ENCODE data around the gene APP.

The APP gene

DNA sequence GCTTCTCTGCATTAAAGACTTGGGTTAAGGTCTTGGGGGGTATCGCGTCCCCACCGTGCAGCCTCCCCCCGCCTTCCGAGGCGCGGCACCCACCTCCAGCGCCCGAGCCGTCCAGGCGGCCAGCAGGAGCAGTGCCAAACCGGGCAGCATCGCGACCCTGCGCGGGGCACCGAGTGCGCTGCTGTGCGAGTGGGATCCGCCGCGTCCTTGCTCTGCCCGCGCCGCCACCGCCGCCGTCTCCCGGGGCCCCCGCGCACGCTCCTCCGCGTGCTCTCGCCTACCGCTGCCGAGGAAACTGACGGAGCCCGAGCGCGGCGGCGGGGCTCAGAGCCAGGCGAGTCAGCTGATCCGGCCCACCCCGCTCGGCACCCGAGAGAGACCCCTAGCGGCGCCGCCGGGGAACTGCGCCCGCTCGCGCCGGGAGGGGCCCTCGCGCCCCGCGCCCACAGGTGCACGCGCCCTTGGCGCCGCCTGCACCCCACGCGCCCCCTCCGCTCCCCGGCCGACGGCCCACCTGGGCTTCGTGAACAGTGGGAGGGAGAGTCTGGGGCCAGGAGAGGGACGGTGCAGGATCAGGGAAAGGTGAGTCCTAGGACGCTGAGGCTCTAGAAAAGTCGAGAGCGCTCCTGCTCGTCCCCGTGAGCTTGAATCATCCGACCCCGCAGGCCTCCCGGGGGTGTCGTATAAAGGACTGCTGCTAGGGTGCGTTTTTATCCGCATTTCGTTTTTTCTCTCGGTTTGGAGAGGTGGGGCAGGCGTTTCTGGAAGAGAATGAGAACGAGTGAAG, at the start of gene APP:
Gene APP (minus strand): TSS at position 300 of the 787 bp plus-strand sequence. CDS start 150 bp downstream, at position 150.
- no peaks in the 10 kb centered on the region for H3K36me3 ChIP-seq (ENCODE audit: insufficient read depth, low read length)
- peaks cover 23% of the 10 kb centered on the region for H3K4me1 ChIP-seq (ENCODE audit: control insufficient read depth, insufficient read depth, low read length, unreplicated experiment)
- H3K4me3 ChIP-seq (ENCODE audit: low read depth, low read length), result peak within 1 kb of the TSS; percentile 100
- peak within 1 kb of the TSS; percentile 77 for H2AFZ ChIP-seq (ENCODE audit: low read length, unreplicated experiment)
- H3K79me2 ChIP-seq (ENCODE audit: control insufficient read depth, insufficient read depth, low read length, unreplicated experiment), result peaks cover 49% of the 10 kb centered on the region
- peak within 1 kb of the TSS; percentile 58 for H3K27ac ChIP-seq (ENCODE audit: low read depth, low read length)
- no peaks in the 10 kb centered on the region; the same call in 1 of the 2 replicates for H3K27me3 ChIP-seq (ENCODE audit: insufficient read depth, low read length)

DNA sequence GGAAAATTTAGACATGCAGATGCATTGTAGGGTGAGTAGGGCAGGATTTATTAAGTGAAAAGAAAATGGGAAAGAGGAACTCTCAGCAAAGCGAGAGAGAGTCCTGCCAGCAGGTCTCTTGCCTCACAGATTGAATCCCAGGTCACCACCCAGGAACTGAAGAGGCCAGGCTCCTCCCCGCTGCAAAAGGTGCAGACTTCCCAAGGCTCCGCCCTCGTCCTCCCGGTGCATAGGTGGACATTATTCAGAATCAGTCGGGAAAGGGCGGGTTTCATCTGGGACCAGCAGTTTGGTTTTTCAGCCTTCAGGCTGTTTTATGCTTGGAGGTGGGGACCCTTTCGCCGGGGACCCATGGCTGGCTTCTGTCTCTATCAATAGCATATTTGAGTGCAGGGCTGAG, 41.6 kb upstream of the APP start:
- no peak overlapping the region for H3K27ac ChIP-seq (ENCODE audit: low read depth, low read length)
- peaks cover 24% of the 10 kb centered on the region for H3K27me3 ChIP-seq (ENCODE audit: insufficient read depth, low read length)
- H3K79me2 ChIP-seq (ENCODE audit: control insufficient read depth, insufficient read depth, low read length, unreplicated experiment), result no peaks in the 10 kb centered on the region
- H3K4me1 ChIP-seq (ENCODE audit: control insufficient read depth, insufficient read depth, low read length, unreplicated experiment), result no peaks in the 10 kb centered on the region
- no peaks in the 10 kb centered on the region for H3K36me3 ChIP-seq (ENCODE audit: insufficient read depth, low read length)
- H2AFZ ChIP-seq (ENCODE audit: low read length, unreplicated experiment), result no peak overlapping the region
- H3K4me3 ChIP-seq (ENCODE audit: low read depth, low read length), result no peak overlapping the region

DNA sequence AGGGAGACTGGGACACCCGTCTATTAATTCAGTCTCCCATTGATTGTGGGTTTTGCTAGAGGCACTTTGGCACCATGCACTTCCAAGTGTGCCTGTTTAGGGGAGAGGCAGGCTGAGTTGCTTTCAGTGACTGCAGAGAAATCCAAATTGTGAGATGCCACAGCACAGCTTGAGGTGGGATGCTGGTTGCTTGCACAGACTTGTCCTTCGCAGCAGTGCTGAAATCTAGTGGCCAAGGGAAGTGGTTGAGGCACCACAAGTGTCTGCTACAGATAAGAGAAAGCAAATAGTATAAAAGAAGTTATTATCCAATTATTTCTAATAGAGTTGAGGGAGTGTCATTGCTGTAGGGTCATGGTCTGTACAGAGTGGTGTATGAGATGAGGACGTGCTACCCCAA, 40.0 kb upstream of the APP start:
- no peak overlapping the region for H3K27ac ChIP-seq (ENCODE audit: low read depth, low read length)
- H3K4me1 ChIP-seq (ENCODE audit: control insufficient read depth, insufficient read depth, low read length, unreplicated experiment), result no peaks in the 10 kb centered on the region
- no peaks in the 10 kb centered on the region for H3K36me3 ChIP-seq (ENCODE audit: insufficient read depth, low read length)
- peaks cover 31% of the 10 kb centered on the region for H3K27me3 ChIP-seq (ENCODE audit: insufficient read depth, low read length)
- no peaks in the 10 kb centered on the region for H3K79me2 ChIP-seq (ENCODE audit: control insufficient read depth, insufficient read depth, low read length, unreplicated experiment)
- H3K4me3 ChIP-seq (ENCODE audit: low read depth, low read length), result no peak overlapping the region
- H2AFZ ChIP-seq (ENCODE audit: low read length, unreplicated experiment), result no peak overlapping the region

DNA sequence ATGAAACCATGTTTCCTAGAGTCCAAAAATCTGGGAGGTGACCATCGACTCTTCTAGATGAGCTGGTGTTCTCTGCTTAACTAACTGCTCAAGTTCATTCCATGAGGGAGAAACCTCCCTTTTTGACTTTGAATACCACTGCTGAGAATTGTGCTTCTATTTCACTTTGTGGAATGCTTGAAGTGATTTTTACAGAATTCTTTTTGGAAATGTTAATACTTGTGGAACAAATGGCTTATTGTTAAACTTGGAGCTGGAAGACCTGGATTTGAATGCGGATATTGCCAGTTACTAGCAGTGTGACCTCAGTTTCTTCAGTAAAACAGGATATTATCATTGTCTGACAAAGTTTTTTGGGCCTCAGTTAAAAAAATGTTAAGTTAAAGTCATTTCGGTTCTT, 36.5 kb upstream of the APP start:
- no peak overlapping the region for H2AFZ ChIP-seq (ENCODE audit: low read length, unreplicated experiment)
- H3K79me2 ChIP-seq (ENCODE audit: control insufficient read depth, insufficient read depth, low read length, unreplicated experiment), result no peaks in the 10 kb centered on the region

DNA sequence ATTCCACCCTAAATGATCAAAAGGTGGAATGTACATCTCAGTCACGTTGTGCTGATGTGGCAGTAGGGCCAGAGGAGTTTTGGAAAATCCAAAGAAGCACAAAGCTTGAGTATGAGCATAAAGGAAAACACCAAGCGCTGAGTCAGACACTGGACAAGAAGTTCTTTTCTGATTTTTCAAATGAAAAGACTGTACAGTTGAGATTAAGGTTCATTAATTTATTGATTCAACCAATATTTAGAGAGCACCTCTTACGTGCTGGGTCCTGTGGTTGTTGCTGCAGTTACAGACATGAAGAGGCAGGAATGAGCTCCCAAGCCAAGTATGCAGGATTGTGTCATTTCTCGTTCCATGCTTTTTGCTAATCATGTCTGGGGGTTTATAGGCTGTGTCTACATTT, 28.9 kb upstream of the APP start:
- H3K36me3 ChIP-seq (ENCODE audit: insufficient read depth, low read length), result no peaks in the 10 kb centered on the region
- no peak overlapping the region for H3K27ac ChIP-seq (ENCODE audit: low read depth, low read length)
- H2AFZ ChIP-seq (ENCODE audit: low read length, unreplicated experiment), result no peak overlapping the region
- H3K4me3 ChIP-seq (ENCODE audit: low read depth, low read length), result no peak overlapping the region
- H3K4me1 ChIP-seq (ENCODE audit: control insufficient read depth, insufficient read depth, low read length, unreplicated experiment), result no peaks in the 10 kb centered on the region
- H3K27me3 ChIP-seq (ENCODE audit: insufficient read depth, low read length), result no peaks in the 10 kb centered on the region; the same call in 1 of the 2 replicates
- no peaks in the 10 kb centered on the region for H3K79me2 ChIP-seq (ENCODE audit: control insufficient read depth, insufficient read depth, low read length, unreplicated experiment)

More for the DNA sequence above, 36.5 kb upstream of the APP start:
- Histone ChIP-seq H3K27me3 (ENCODE audit: insufficient read depth, low read length) (peaks cover 21% of the 10 kb centered on the region), H3K27ac (ENCODE audit: low read depth, low read length) (no peak overlapping the region), H3K4me3 (ENCODE audit: low read depth, low read length) (no peak overlapping the region), H3K36me3 (ENCODE audit: insufficient read depth, low read length) (no peaks in the 10 kb centered on the region), H3K4me1 (ENCODE audit: control insufficient read depth, insufficient read depth, low read length, unreplicated experiment) (no peaks in the 10 kb centered on the region)

DNA sequence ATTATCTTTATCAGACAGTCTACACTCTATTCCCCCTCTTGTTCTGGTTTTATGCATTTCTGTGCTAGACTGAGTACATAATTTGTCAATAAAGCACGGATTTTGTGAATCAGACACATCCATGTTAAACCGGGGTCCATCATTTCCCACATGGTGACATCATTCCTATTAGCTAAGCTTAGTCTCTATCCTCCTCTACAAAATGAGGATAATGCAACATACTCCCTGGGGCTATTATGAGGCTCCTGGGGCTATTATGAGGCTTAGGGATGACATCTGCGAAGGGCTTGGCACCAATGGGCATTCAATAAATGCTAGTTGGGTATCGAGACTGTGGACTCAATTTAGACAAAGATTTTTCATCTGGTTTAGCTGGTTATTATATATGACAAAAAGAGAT, 25.1 kb upstream of the APP start:
- no peak overlapping the region for H2AFZ ChIP-seq (ENCODE audit: low read length, unreplicated experiment)
- no peaks in the 10 kb centered on the region for H3K4me1 ChIP-seq (ENCODE audit: control insufficient read depth, insufficient read depth, low read length, unreplicated experiment)
- H3K27ac ChIP-seq (ENCODE audit: low read depth, low read length), result no peak overlapping the region
- no peaks in the 10 kb centered on the region for H3K27me3 ChIP-seq (ENCODE audit: insufficient read depth, low read length)
- no peaks in the 10 kb centered on the region for H3K36me3 ChIP-seq (ENCODE audit: insufficient read depth, low read length)
- H3K4me3 ChIP-seq (ENCODE audit: low read depth, low read length), result no peak overlapping the region
- no peaks in the 10 kb centered on the region for H3K79me2 ChIP-seq (ENCODE audit: control insufficient read depth, insufficient read depth, low read length, unreplicated experiment)

DNA sequence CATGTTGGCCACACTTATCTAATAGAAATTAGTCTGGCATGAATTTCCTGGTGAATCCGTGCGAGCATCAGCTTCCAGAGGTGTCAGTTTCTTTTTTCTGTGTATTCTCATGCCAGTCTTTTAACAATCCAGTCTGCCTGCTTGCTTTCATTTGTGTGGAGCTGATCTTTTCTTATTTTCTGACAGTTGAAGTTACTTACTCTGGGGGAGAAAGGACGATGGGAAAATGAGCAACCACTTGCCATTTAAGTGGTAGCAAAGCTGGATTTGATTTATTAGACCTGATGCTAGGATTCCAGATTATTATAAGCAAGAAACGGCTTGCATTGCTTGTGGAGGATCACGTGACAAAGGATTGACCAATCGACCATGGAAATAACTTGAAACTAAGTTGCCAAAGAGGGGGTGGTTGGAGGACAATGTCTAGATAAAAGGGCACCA, 24.3 kb upstream of the APP start:
- Histone ChIP-seq H3K36me3 (ENCODE audit: insufficient read depth, low read length) (no peaks in the 10 kb centered on the region), H3K4me1 (ENCODE audit: control insufficient read depth, insufficient read depth, low read length, unreplicated experiment) (no peaks in the 10 kb centered on the region), H3K27ac (ENCODE audit: low read depth, low read length) (no peak overlapping the region), H2AFZ (ENCODE audit: low read length, unreplicated experiment) (no peak overlapping the region), H3K27me3 (ENCODE audit: insufficient read depth, low read length) (0 out of 2 replicates have a peak, but pooled peaks cover 3% of the 10 kb centered on the region), H3K4me3 (ENCODE audit: low read depth, low read length) (peak overlapping the region; percentile 19; the same call in 1 of the 2 replicates), H3K79me2 (ENCODE audit: control insufficient read depth, insufficient read depth, low read length, unreplicated experiment) (no peaks in the 10 kb centered on the region)

DNA sequence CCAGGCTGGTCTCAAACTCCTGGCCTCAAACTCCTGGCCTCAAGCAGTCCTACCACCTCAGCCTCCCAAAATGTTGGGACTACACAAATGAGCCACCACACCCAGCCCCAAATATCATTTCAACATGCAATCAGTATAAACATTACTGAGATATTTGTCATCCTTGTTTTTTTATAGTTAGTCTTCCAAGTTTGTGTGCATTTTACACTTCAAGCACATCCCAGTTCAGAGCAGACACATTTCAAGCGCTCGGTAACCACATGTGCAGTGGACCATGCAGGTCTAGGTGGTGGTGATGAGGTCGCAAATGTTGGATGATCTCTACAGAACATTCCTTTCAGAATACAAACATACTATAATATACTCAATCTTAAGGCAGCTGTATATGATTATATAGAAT, 23.8 kb upstream of the APP start:
- Histone ChIP-seq H3K36me3 (ENCODE audit: insufficient read depth, low read length) (no peaks in the 10 kb centered on the region), H3K27me3 (ENCODE audit: insufficient read depth, low read length) (peaks cover 5% of the 10 kb centered on the region; the same call in 1 of the 2 replicates), H3K4me1 (ENCODE audit: control insufficient read depth, insufficient read depth, low read length, unreplicated experiment) (no peaks in the 10 kb centered on the region), H2AFZ (ENCODE audit: low read length, unreplicated experiment) (no peak overlapping the region), H3K79me2 (ENCODE audit: control insufficient read depth, insufficient read depth, low read length, unreplicated experiment) (no peaks in the 10 kb centered on the region), H3K27ac (ENCODE audit: low read depth, low read length) (no peak overlapping the region), H3K4me3 (ENCODE audit: low read depth, low read length) (no peak overlapping the region)

DNA sequence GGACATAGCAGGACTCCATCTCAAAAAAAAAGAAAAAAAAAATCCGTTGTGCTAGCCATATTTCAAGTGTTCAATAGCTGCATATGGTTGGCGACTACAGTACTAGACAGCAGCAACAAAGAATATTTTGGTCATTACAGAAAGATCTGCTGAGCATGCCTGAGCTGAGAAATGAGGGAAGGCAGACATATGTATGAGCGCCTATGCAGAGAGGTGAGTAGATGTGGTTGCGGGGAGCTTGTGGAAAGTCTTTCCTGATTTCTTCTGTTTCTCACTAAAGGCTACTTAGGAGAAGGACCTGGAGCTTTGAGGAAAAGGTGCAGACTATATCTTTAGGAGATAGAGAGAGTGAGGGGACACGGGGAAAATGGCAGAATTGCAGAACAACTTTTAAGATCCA, 21.0 kb upstream of the APP start:
- Histone ChIP-seq H3K36me3 (ENCODE audit: insufficient read depth, low read length) (no peaks in the 10 kb centered on the region), H2AFZ (ENCODE audit: low read length, unreplicated experiment) (no peak overlapping the region), H3K27ac (ENCODE audit: low read depth, low read length) (no peak overlapping the region), H3K4me3 (ENCODE audit: low read depth, low read length) (no peak overlapping the region), H3K79me2 (ENCODE audit: control insufficient read depth, insufficient read depth, low read length, unreplicated experiment) (no peaks in the 10 kb centered on the region), H3K27me3 (ENCODE audit: insufficient read depth, low read length) (peaks cover 26% of the 10 kb centered on the region), H3K4me1 (ENCODE audit: control insufficient read depth, insufficient read depth, low read length, unreplicated experiment) (no peaks in the 10 kb centered on the region)

DNA sequence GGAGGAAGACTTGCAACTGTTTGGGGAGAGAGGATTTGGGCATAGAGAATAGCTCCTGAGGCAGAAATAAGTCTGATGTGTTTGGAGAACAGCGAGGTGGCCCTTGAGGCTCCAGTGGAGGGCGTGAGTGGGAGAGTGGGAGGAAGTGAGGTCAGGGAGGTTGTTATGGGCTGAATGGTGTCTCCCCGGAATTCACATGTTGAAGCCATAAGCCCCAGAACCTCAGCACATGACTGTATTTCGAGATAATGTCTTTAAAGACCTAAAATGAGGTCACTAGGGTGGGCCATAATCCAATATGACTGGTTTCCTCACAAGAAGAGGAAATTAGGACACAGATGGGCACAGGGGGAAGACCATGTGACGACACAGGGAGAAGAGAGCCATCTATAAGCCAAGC, 17.9 kb upstream of the APP start:
- Histone ChIP-seq H2AFZ (ENCODE audit: low read length, unreplicated experiment) (no peak overlapping the region), H3K79me2 (ENCODE audit: control insufficient read depth, insufficient read depth, low read length, unreplicated experiment) (no peaks in the 10 kb centered on the region), H3K4me3 (ENCODE audit: low read depth, low read length) (no peak overlapping the region), H3K27ac (ENCODE audit: low read depth, low read length) (no peak overlapping the region), H3K27me3 (ENCODE audit: insufficient read depth, low read length) (peaks cover 44% of the 10 kb centered on the region), H3K4me1 (ENCODE audit: control insufficient read depth, insufficient read depth, low read length, unreplicated experiment) (no peaks in the 10 kb centered on the region), H3K36me3 (ENCODE audit: insufficient read depth, low read length) (no peaks in the 10 kb centered on the region)

DNA sequence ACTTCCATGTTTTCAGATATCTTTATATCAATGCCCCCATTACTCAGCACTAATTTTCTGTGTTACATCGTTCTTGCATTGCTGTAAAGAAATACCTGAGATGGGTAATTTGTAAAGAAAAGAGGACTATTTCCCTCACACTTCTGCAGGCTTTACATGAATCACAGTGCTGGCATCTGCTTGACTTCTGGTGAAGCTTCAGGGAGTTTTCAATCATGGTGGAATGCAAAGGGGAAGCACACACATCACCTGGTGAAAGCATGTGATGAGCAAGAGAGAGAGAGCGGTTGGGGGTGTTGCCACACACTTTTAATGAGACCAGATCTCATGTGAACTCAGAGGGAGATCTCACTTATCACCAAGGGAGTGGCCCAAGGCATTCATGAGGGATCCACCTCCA, 14.9 kb upstream of the APP start:
- Histone ChIP-seq H3K27me3 (ENCODE audit: insufficient read depth, low read length) (peaks cover 51% of the 10 kb centered on the region), H3K27ac (ENCODE audit: low read depth, low read length) (no peak overlapping the region), H3K4me1 (ENCODE audit: control insufficient read depth, insufficient read depth, low read length, unreplicated experiment) (no peaks in the 10 kb centered on the region), H2AFZ (ENCODE audit: low read length, unreplicated experiment) (no peak overlapping the region), H3K36me3 (ENCODE audit: insufficient read depth, low read length) (no peaks in the 10 kb centered on the region), H3K79me2 (ENCODE audit: control insufficient read depth, insufficient read depth, low read length, unreplicated experiment) (no peaks in the 10 kb centered on the region), H3K4me3 (ENCODE audit: low read depth, low read length) (no peak overlapping the region)

All from ACC112 (cell line).